H9 (cell line): ENCODE data around the gene TXNDC8. TPM values are rescaled to one million over a fixed set of nuclear protein-coding genes. Genes with fewer than 3 reads are reported as not detected.

Experiments
- DNase-seq: peaks from one replicate; pipeline ENCODE4 v3.0.0-alpha.2; 2017
- H2AFZ ChIP-seq: one replicate; pipeline ENCODE4 v1.6.1; 2013; ENCODE audit warnings: mild to moderate bottlenecking, low read length, control low read depth, moderate library complexity
- H2AK5ac ChIP-seq: 2 replicates; pipeline ENCODE4 v1.6.1; 2013; ENCODE audit warnings: low read length, control low read depth, mixed read lengths; ENCODE audit not compliant: insufficient read length
- H2BK120ac ChIP-seq: one replicate; pipeline ENCODE4 v1.6.1; 2013; ENCODE audit warnings: low read depth, mild to moderate bottlenecking, low read length, control low read depth, inconsistent platforms; ENCODE audit not compliant: poor library complexity, severe bottlenecking
- H2BK12ac ChIP-seq: 2 replicates; pipeline ENCODE4 v1.6.1; 2013; ENCODE audit warnings: low read length, control low read depth, mixed read lengths, low read depth; ENCODE audit not compliant: insufficient read length
- H2BK15ac ChIP-seq: 2 replicates; pipeline ENCODE4 v1.6.1; 2013; ENCODE audit warnings: low read depth, low read length, control low read depth
- H2BK20ac ChIP-seq: one replicate; pipeline ENCODE4 v1.6.1; 2013; ENCODE audit warnings: low read depth, mild to moderate bottlenecking, low read length, control low read depth, inconsistent platforms; ENCODE audit not compliant: poor library complexity, severe bottlenecking
- H2BK5ac ChIP-seq: 2 replicates; pipeline ENCODE4 v1.6.1; 2013; ENCODE audit warnings: low read length, control low read depth, mixed read lengths; ENCODE audit not compliant: insufficient read length
- H3K14ac ChIP-seq: 2 replicates; pipeline ENCODE4 v1.6.1; 2013; ENCODE audit warnings: low read length, control low read depth; ENCODE audit not compliant: insufficient read depth
- H3K18ac ChIP-seq: 2 replicates; pipeline ENCODE4 v1.6.1; 2013; ENCODE audit warnings: low read depth, mild to moderate bottlenecking, mixed read lengths, low read length, control low read depth; ENCODE audit not compliant: insufficient read length
- H3K23ac ChIP-seq: 2 replicates; pipeline ENCODE4 v1.6.1; 2013; ENCODE audit warnings: low read length, control low read depth, mixed read lengths, low read depth; ENCODE audit not compliant: insufficient read length
- H3K23me2 ChIP-seq: 2 replicates; pipeline ENCODE4 v1.6.1; 2013; ENCODE audit warnings: low read depth, mild to moderate bottlenecking, mixed read lengths, low read length, control low read depth; ENCODE audit not compliant: insufficient read length, poor library complexity, severe bottlenecking
- H3K27ac ChIP-seq: 2 replicates; pipeline ENCODE4 v1.5.1; 2013; ENCODE audit warnings: low read length, control low read depth, mixed read lengths, low read depth; ENCODE audit not compliant: insufficient read length
- H3K27me3 ChIP-seq: 2 replicates; pipeline ENCODE4 v1.6.1; 2013; ENCODE audit warnings: low read length, control low read depth, inconsistent platforms; ENCODE audit not compliant: insufficient read depth
- H3K4ac ChIP-seq: 2 replicates; pipeline ENCODE4 v1.6.1; 2013; ENCODE audit warnings: low read depth, mild to moderate bottlenecking, control low read depth, inconsistent platforms, low read length, moderate library complexity
- H3K4me1 ChIP-seq: 2 replicates; pipeline ENCODE4 v1.6.1; 2013; ENCODE audit warnings: low read length, control low read depth, inconsistent platforms; ENCODE audit not compliant: insufficient read depth
- H3K4me2 ChIP-seq: 2 replicates; pipeline ENCODE4 v1.6.1; 2013; ENCODE audit warnings: low read length, control low read depth, mixed read lengths; ENCODE audit not compliant: insufficient read length, insufficient read depth
- H3K56ac ChIP-seq: 2 replicates; pipeline ENCODE4 v1.6.1; 2013; ENCODE audit warnings: low read depth, mild to moderate bottlenecking, mixed read lengths, low read length, control low read depth; ENCODE audit not compliant: insufficient read length
- H3K79me1 ChIP-seq: 2 replicates; pipeline ENCODE4 v1.6.1; 2013; ENCODE audit warnings: low read depth, mild to moderate bottlenecking, moderate library complexity, low read length, control low read depth, inconsistent platforms; ENCODE audit not compliant: insufficient read depth, poor library complexity, severe bottlenecking
- H3K79me2 ChIP-seq: 2 replicates; pipeline ENCODE4 v1.6.1; 2013; ENCODE audit warnings: low read length, control low read depth, inconsistent platforms; ENCODE audit not compliant: insufficient read depth
- H3K9ac ChIP-seq: 2 replicates; pipeline ENCODE4 v1.6.1; 2013; ENCODE audit warnings: low read length, control low read depth, mixed read lengths; ENCODE audit not compliant: insufficient read length; ENCODE audit errors: extremely low read depth
- H3K9me3 ChIP-seq: one replicate; pipeline ENCODE4 v1.6.1; 2013; ENCODE audit warnings: low read depth, low read length, inconsistent platforms; ENCODE audit not compliant: control insufficient read depth
- H3T11ph ChIP-seq: one replicate; pipeline ENCODE4 v1.6.1; 2013; ENCODE audit warnings: mild to moderate bottlenecking, low read length, control low read depth, inconsistent platforms
- H4K20me1 ChIP-seq: one replicate; pipeline ENCODE4 v1.6.1; 2013; ENCODE audit not compliant: control insufficient read depth, insufficient read length, insufficient read depth
- H4K5ac ChIP-seq: 2 replicates; pipeline ENCODE4 v1.6.1; 2013; ENCODE audit warnings: low read depth, mild to moderate bottlenecking, mixed read lengths, low read length, control low read depth; ENCODE audit not compliant: insufficient read length
- H4K8ac ChIP-seq: replicated peaks from 2 replicates; pipeline ENCODE4 v1.6.1; 2013; ENCODE audit warnings: low read length, control low read depth, mixed read lengths, low read depth; ENCODE audit not compliant: insufficient read length
- H4K91ac ChIP-seq: 2 replicates; pipeline ENCODE4 v1.6.1; 2013; ENCODE audit warnings: low read depth, mild to moderate bottlenecking, moderate library complexity, mixed read lengths, low read length, control low read depth; ENCODE audit not compliant: insufficient read length
- H3K27ac Mint-ChIP-seq, 3 experiments: 2 replicates in 2 of 3; 3 replicates in 1 of 3; pipeline ENCODE4 v1.8.0; 2020 to 2021; ENCODE audit warnings: mixed read lengths in 3 of 3, mild to moderate bottlenecking in 1 of 3, moderate library complexity in 1 of 3
- H3K27me3 Mint-ChIP-seq: 2 replicates; pipeline ENCODE4 v1.8.0; 2021; ENCODE audit warnings: low read depth, mild to moderate bottlenecking, moderate library complexity, mixed read lengths
- H3K36me3 Mint-ChIP-seq, 3 experiments: 2 replicates in 2 of 3; 3 replicates in 1 of 3; pipeline ENCODE4 v1.8.0; 2020 to 2021; ENCODE audit warnings: low read depth in 3 of 3, mixed read lengths in 3 of 3; ENCODE audit not compliant: insufficient read depth in 1 of 3
- H3K4me1 Mint-ChIP-seq, 2 experiments: 2 replicates each; pipeline ENCODE4 v1.8.0; 2020; ENCODE audit warnings: mixed read lengths in 2 of 2
- H3K4me3 Mint-ChIP-seq, 2 experiments: 2 replicates in 1 of 2; 3 replicates in 1 of 2; pipeline ENCODE4 v1.8.0; 2020 to 2021; ENCODE audit warnings: mild to moderate bottlenecking in 2 of 2, mixed read lengths in 2 of 2, moderate library complexity in 1 of 2
- H3K9me3 Mint-ChIP-seq, 2 experiments: 2 replicates in 1 of 2; 3 replicates in 1 of 2; pipeline ENCODE4 v1.8.0; 2020; ENCODE audit warnings: mild to moderate bottlenecking in 2 of 2, mixed read lengths in 2 of 2, moderate library complexity in 1 of 2
- CTCF ChIP-seq: fragments of 200-600 bp; sonication (generic); conservative IDR thresholded peaks from 3 replicates; pipeline ENCODE4 v1.8.0; 2021; ENCODE audit warnings: antibody characterized with exemption, mild to moderate bottlenecking
- WGBS: extraction: QIAGEN DNeasy Blood & Tissue Kit; methylation state at CpG from one replicate; pipeline ENCODE4 v1.1.7; 2013; ENCODE audit warnings: missing lambda C conversion rate, low lambda C conversion rate, mixed read lengths; ENCODE audit not compliant: insufficient read length; ENCODE audit errors: extremely low coverage; 5-methylcytosine and 5-hydroxymethylcytosine counted together
- total RNA-seq: library from RNA; stranded (reverse); gene quantifications from 2 replicates; pipeline ENCODE4 v1.2.1, GENCODE V29; 2021

The TXNDC8 gene
- total RNA-seq, 1 experiment from 2014 or later = not detected

GRCh38 chr9:110346325-110346724 lies 8.7 kb upstream of the TXNDC8 start:
- H2AK5ac ChIP-seq = no peak overlapping the region
- no peaks in the 10 kb centered on the region for H3K9me3 ChIP-seq
- no peak for TF ChIP-seq CTCF
- H3K23ac ChIP-seq = no peak overlapping the region
- H2BK12ac ChIP-seq = no peak overlapping the region
- no peak overlapping the region for H3K56ac ChIP-seq
- no peak overlapping the region for H2BK5ac ChIP-seq
- H2BK120ac ChIP-seq = no peak overlapping the region
- no peaks in the 10 kb centered on the region for H3K9me3 Mint-ChIP-seq
- no peaks in the 10 kb centered on the region for H3K36me3 Mint-ChIP-seq
- no peak overlapping the region for H2AFZ ChIP-seq
- H3K4ac ChIP-seq = no peak overlapping the region
- no peak overlapping the region for H3T11ph ChIP-seq
- H3K4me1 ChIP-seq = no peaks in the 10 kb centered on the region
- no peaks in the 10 kb centered on the region for H3K79me1 ChIP-seq
- H4K20me1 ChIP-seq = no peaks in the 10 kb centered on the region
- no peak overlapping the region for H3K27ac Mint-ChIP-seq
- H3K14ac ChIP-seq = no peak overlapping the region
- no peak overlapping the region for H4K5ac ChIP-seq
- H3K79me2 ChIP-seq = no peaks in the 10 kb centered on the region
- no peak overlapping the region for H3K18ac ChIP-seq
- no peak overlapping the region for H3K27ac ChIP-seq
- no peaks in the 10 kb centered on the region for H3K4me1 Mint-ChIP-seq
- H4K8ac ChIP-seq = no peak overlapping the region
- H3K27me3 Mint-ChIP-seq = no peaks in the 10 kb centered on the region
- no CpG with 5 or more reads among the region's 3 CpGs for WGBS
- DNase-seq = no peak
- H4K91ac ChIP-seq = no peak overlapping the region
- no peak overlapping the region for H2BK20ac ChIP-seq
- H3K4me3 Mint-ChIP-seq = no peak overlapping the region
- H3K23me2 ChIP-seq = no peaks in the 10 kb centered on the region
- no peak overlapping the region for H2BK15ac ChIP-seq
- H3K27me3 ChIP-seq = no peaks in the 10 kb centered on the region
- no peak overlapping the region for H3K4me2 ChIP-seq
- H3K9ac ChIP-seq = no peak overlapping the region
